Pancreas (tissue), 10 donors: ENCODE results near the gene FAF2. TPM values are rescaled to one million over a fixed set of nuclear protein-coding genes. Genes with fewer than 3 reads are reported as not detected.

Experiments
- ATAC-seq, 4 donors: fragments of 200-7000 bp; cut with Tn5 transposase; one replicate each; pipeline versions ENCODE4 v1.8.0 to v1.9.1; 2020; ENCODE audit warnings: mild to moderate bottlenecking in 4 of 4, moderate library complexity in 4 of 4
- DNase-seq, 6 donors: peaks; one replicate each; pipeline ENCODE4 v3.0.0-alpha.2; 2020
- FAIRE-seq: peaks from 2 replicates; lab custom pipeline; 2012; peaks lifted over from hg19 to GRCh38; lab: Jason Lieb, UNC
- H3K27ac ChIP-seq, 4 donors: fragments of 200-600 bp; sonication (generic); 1 replicate in 3 of 4; 2 replicates in 1 of 4; pipeline versions ENCODE4 v1.5.0 to v1.8.0; 2020
- H3K27me3 ChIP-seq, 4 donors: fragments of 200-600 bp; one replicate each; pipeline ENCODE4 v1.8.0; 2021
- H3K36me3 ChIP-seq, 3 donors: fragments of 200-600 bp; sonication (generic) in 1 of 3; one replicate each; pipeline versions ENCODE4 v1.5.0 to v1.8.0; 2020 to 2021
- H3K4me1 ChIP-seq, 3 donors: fragments of 200-600 bp; one replicate each; pipeline ENCODE4 v1.8.0; 2021
- H3K4me3 ChIP-seq, 4 donors: fragments of 200-600 bp; sonication (generic) in 2 of 4; one replicate each; pipeline versions ENCODE4 v1.5.0 to v1.8.0; 2020 to 2021
- H3K9me3 ChIP-seq, 4 donors: fragments of 200-600 bp; one replicate each; pipeline ENCODE4 v1.8.0; 2021
- CTCF ChIP-seq, 4 donors: fragments of 200-600 bp; sonication (generic) in 3 of 4; IDR thresholded peaks; one replicate each; pipeline versions ENCODE4 v1.5.0 to v1.8.0; 2021; ENCODE audit warnings: antibody characterized with exemption in 4 of 4
- WGBS, 2 donors: extraction: QIAGEN DNeasy Blood & Tissue Kit; methylation state at CpG; one replicate each; pipeline ENCODE4 v1.1.7; 2013; 5-methylcytosine and 5-hydroxymethylcytosine counted together
- intact Hi-C, 3 donors: fragments of 100-400 bp; cut with DNase I; formaldehyde crosslinking; loops; one replicate each; pipeline versions ENCODE4 v1.11.1 to v1.14.2; 2022
- polyA plus RNA-seq, 2 donors: library from polyadenylated mRNA; stranded (reverse); fragments of 200-250 nt; gene quantifications; one replicate each; pipeline ENCODE4 v1.2.3, GENCODE V29; 2013
- total RNA-seq, 6 donors: library from RNA; stranded (reverse); fragmentation: NEBNext Ultra II Directional in 4 of 6; extraction: Animal tissue kit (Norgen Biotek cat#: 25700) in 4 of 6; gene quantifications; one replicate each; pipeline versions ENCODE4 v1.2.1 to v1.2.4, GENCODE V29; 2021 to 2023
- donor health status: healthy with polysubstance abuse.
- donor health status: DM: no; HTN: no; CAD: no; lungs with moderate emphysema.
- donor health status: DM: no; HTN: no; CAD: no.
- donor health status: control.
- donor health status: control.
- donor health status: Bipolar disorder and iron deficiency.
- donor health status: DM: yes; HTN: yes; CAD: no.
- donor health status: DM: no; HTN: no; CAD: no.
- donor health status: DM: no; HTN: no; CAD: no.
- donor health status: DM: yes; HTN: yes; CAD: no.

Gene FAF2
- total and polyA plus RNA-seq, 8 donors: 6.8 to 18.0 (median 15.1) TPM

- H3K27me3 ChIP-seq: no peaks in the 10 kb centered on the region
- H3K36me3 ChIP-seq: peaks cover 0 to 24% (median 14%) of the 10 kb centered on the region in 3 donors
- 97 to 98% methylated on average over 2 of the region's 2 CpGs for WGBS, 2 donors
- H3K27ac ChIP-seq: no peak overlapping the region
- ATAC-seq (no peak), FAIRE-seq (no peak), DNase-seq (no peak)
- H3K4me1 ChIP-seq: no peaks in the 10 kb centered on the region
- intact Hi-C loops: no loop called here
- no peaks in the 10 kb centered on the region for H3K9me3 ChIP-seq
- H3K4me3 ChIP-seq: no peak overlapping the region
- no peak for TF ChIP-seq CTCF (IDR thresholded peaks at IDR 0.05)
Measured at GRCh38 chr5:176507911-176508310, 59.7 kb downstream of the FAF2 start.

- FAIRE-seq: no peak
- no peak for ATAC-seq
- TF ChIP-seq CTCF (IDR thresholded peaks at IDR 0.05): no peak
- no peak overlapping the region for H3K27ac ChIP-seq
- DNase-seq: no peak
- peaks cover 0 to 17% (median 14%) of the 10 kb centered on the region in 3 donors for H3K36me3 ChIP-seq
- H3K27me3 ChIP-seq: no peaks in the 10 kb centered on the region
- H3K4me3 ChIP-seq: no peak overlapping the region
- intact Hi-C loops: no loop called here
- H3K4me1 ChIP-seq: no peaks in the 10 kb centered on the region
- 84 to 86% methylated on average over 4 of the region's 4 CpGs for WGBS, 2 donors
- H3K9me3 ChIP-seq: no peaks in the 10 kb centered on the region
Measured at GRCh38 chr5:176508603-176509002, 60.4 kb downstream of the FAF2 start.

GRCh38 chr5:176513788-176514187, 65.6 kb downstream of the FAF2 start:
- no peak for DNase-seq
- H3K27me3 ChIP-seq: no peaks in the 10 kb centered on the region
- 67 to 85% methylated on average over 12 of the region's 12 CpGs for WGBS, 2 donors
- no peak overlapping the region for H3K27ac ChIP-seq
- intact Hi-C loops: no loop called here
- no peaks in the 10 kb centered on the region for H3K9me3 ChIP-seq
- no peak for TF ChIP-seq CTCF (IDR thresholded peaks at IDR 0.05)
- H3K4me3 ChIP-seq: no peak overlapping the region
- no peaks in the 10 kb centered on the region for H3K36me3 ChIP-seq
- no peak for ATAC-seq
- no peaks in the 10 kb centered on the region for H3K4me1 ChIP-seq
- no peak for FAIRE-seq

GRCh38 chr5:176514244-176514950, 66.2 kb downstream of the FAF2 start:
- Histone ChIP-seq H3K4me3 (no peak overlapping the region), H3K27me3 (no peaks in the 10 kb centered on the region), H3K4me1 (no peaks in the 10 kb centered on the region), H3K36me3 (no peaks in the 10 kb centered on the region), H3K9me3 (no peaks in the 10 kb centered on the region), H3K27ac (no peak overlapping the region)
- 74 to 75% methylated on average over 11 of the region's 11 CpGs for WGBS, 2 donors
- intact Hi-C loops: no loop called here
- FAIRE-seq (no peak), DNase-seq (no peak), ATAC-seq (no peak)
- no peak for TF ChIP-seq CTCF (IDR thresholded peaks at IDR 0.05)

GRCh38 chr5:176515396-176515795, 67.2 kb downstream of the FAF2 start:
- no peak overlapping the region for H3K4me3 ChIP-seq
- no peaks in the 10 kb centered on the region for H3K27me3 ChIP-seq
- DNase-seq: no peak
- no peak for ATAC-seq
- no peaks in the 10 kb centered on the region for H3K36me3 ChIP-seq
- intact Hi-C loops: no loop called here
- no peak for TF ChIP-seq CTCF (IDR thresholded peaks at IDR 0.05)
- no peaks in the 10 kb centered on the region for H3K4me1 ChIP-seq
- FAIRE-seq: no peak
- H3K27ac ChIP-seq: no peak overlapping the region
- no peaks in the 10 kb centered on the region for H3K9me3 ChIP-seq
- WGBS, 2 donors: 66 to 81% methylated on average over 4 of the region's 4 CpGs
